Amniotic stem cell (primary cell): ENCODE data around the gene PTPRCAP.
A peak's percentile ranks its signal among the peaks of the same experiment; 100 is the strongest.

Experiments used
- DNase-seq: peaks from one replicate; lab custom pipeline; 2025; lab: John Stamatoyannopoulos, UW

PTPRCAP gene

DNA sequence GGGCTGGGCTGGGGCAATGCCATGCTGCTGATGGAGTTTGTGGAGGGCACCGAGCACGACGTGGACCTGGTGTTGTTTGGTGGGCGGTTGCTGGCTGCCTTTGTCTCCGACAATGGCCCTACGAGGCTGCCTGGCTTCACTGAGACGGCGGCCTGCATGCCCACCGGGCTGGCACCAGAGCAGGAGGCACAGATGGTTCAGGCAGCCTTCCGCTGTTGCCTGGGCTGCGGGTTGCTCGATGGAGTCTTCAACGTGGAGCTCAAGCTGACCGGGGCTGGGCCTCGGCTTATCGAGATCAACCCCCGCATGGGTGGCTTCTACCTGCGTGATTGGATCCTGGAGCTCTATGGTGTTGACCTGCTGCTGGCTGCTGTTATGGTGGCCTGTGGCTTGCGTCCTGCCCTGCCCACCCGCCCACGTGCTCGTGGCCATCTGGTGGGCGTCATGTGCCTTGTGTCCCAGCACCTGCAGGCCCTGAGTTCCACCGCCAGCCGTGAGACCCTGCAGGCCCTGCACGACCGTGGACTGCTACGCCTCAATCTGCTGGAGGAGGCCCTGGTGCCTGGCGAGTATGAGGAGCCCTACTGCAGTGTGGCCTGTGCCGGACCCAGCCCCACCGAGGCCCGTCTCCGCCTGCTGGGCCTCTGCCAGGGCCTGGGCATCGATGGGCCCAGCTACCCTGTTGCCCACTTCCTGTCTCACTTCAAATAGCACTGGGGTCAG, 13.4 kb downstream of the PTPRCAP start:
- DNase-seq = no peak

- no peak for DNase-seq
These were observed 14.0 kb downstream of the PTPRCAP start for GRCh38 chr11:67423466-67423865.

- no peak for DNase-seq
These were observed 14.6 kb downstream of the PTPRCAP start for GRCh38 chr11:67422891-67423290.

DNA sequence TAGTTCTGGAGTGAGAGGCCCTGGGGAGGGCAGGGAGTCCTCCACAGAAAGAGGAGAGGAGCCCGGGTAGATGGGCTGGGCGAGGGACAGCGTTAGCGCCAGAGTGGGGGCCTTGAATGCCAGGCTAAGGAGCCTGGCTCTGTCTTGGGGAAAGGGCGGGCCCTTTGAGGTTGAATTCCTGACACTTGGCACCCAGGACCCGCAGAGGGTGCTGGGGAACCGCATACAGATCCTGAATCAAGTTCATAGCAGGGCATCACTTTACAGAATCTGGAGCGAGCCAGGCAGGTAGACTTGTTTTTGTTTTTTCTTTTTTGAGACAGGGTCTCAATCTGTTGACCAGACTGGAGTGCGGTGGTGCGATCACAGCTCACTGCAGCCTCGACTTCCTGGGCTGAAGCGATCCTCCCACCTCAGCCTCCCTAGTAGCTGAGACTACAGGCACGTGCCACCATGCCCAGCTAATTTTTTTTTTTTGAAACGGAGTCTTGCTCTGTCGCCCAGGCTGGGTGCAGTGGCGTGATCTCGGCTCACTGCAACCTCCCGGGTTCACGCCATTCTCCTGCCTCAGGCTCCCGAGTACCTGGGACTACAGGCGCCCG, 16.0 kb downstream of the PTPRCAP start:
- no peak for DNase-seq

DNA sequence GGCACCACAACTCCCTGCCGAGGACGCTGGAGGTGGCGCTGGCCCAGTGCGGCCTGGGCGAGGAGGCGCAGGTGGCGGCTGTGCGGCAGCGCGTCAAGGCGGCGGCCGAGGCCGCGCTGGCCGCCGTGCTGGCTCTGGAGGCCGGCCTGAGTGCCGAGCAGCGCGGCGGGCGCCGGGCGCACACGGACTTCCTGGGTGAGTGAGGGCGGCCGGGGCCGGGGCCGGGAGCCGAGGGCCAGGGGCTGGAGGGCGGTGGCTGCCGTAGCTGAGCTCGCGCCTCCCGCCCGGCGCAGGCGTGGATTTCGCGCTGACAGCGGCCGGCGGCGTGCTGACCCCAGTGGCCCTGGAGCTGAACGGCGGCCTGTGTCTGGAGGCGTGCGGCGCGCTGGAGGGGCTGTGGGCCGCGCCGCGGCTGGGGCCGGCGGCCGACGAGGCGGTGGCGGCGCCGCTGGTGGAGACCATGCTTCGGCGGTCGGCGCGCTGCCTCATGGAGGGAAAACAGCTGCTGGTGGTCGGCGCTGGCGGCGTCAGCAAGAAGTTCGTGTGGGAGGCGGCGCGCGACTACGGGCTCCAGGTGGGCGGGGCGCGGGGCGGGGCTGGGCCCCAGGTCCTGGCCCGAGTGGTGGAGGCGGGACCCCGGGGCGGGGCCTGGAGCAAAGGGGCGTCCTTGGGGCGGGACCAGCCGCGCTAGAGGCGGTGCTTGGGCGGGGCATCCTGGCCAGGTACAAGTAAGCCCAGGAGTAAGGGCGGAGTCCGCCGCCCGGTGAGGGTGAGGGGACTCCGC, 16.6 kb downstream of the PTPRCAP start:
- peak; percentile 70 for DNase-seq

DNA sequence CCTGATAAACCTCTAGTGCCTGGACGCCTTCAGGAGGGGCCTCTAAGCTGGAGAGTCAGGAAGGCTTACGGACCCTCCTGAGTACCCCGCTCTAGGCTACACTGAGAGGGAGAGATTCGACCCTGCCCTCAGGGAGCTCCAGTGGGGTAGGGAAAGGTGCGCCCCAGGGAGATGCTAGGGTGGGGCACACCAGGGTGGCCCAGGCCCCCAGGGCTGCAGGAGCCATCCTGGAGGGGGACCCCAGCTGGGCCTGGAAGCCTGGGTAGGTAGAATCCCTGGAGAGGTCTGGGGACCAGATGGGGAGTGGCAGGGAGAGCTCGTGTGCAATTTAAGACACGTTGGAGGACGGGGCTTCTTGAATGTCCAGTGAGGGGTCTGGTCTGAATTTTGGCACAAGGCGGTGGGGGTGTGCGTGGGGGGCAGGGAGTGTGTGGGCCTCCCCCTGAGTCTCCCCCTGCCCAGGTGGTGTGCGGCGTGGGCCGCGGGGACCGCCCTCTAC, 17.3 kb downstream of the PTPRCAP start:
- DNase-seq = no peak

DNA sequence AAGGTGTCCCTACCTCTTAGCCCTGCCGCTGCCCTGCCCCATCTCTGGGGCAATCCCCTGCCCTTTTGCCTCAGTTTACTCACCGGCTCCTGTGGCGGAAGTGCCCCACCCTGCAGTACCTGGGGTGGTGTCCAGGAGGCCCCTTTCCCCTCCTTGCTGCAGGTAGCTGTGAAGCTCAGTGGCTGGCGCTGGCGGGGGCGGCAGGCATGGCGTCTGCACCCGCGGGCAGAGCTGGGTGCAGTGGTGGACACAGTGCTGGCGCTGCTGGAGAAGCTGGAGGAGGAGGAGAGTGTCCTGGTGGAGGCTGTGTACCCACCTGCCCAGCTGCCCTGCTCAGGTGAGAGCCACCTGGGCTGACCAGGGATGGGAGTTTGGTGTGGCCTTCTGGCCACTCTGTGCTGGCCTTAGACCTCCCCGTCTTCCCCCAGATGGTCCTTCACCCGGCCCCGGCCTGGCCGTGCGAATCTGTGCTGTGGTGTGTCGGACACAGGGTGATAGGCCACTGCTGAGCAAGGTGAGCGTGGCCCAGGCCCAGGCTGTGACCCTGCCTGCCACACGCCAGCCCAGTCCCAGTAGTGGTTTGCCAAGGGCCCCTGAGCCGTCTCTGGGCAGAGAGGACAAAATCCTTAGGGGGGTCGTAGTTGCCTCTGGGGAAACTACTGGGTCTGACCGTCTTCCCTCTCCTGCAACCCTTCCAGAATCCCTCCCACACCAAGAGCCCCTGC, 18.0 kb downstream of the PTPRCAP start:
- no peak for DNase-seq

- no peak for DNase-seq
These were observed 18.8 kb downstream of the PTPRCAP start for GRCh38 chr11:67418476-67419281.

DNA sequence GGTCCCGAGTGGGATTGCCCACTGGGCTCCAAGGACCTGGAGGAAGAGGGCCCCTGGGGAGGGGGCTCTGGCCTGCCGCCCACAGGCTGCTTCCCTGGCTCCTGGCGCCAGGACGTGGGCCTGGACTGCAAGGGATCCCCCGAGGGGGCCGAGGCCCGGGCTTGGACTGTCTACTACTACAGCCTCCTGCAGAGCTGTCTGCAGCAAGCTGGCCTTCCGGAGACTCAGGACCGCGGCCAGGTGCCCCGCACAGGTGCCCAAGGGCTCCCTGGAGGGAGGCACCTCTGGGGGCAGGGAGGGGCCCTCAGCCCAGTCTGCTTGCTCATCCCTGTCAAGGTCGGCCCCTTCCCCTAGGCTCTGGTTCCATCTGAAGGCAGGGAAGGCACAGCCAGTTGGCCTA, 20.1 kb downstream of the PTPRCAP start:
- DNase-seq = no peak

GRCh38 chr11:67416416-67417335, 20.8 kb downstream of the PTPRCAP start:
- DNase-seq = no peak

- no peak for DNase-seq
These were observed 21.8 kb downstream of the PTPRCAP start, which contains the start of gene CARNS1 for GRCh38 chr11:67415501-67416304. CARNS1 (plus strand) TSS chr11:67415678; CDS start chr11:67416200, 522 bp downstream.

- no peak for DNase-seq
These were observed 24.1 kb downstream of the PTPRCAP start for GRCh38 chr11:67413266-67413849.

- DNase-seq = no peak
These were observed 24.8 kb downstream of the PTPRCAP start for GRCh38 chr11:67412495-67413179.

- DNase-seq = no peak
These were observed 25.7 kb downstream of the PTPRCAP start for GRCh38 chr11:67411785-67412152.

- no peak for DNase-seq
These were observed 26.3 kb downstream of the PTPRCAP start for GRCh38 chr11:67410984-67411784.

DNA sequence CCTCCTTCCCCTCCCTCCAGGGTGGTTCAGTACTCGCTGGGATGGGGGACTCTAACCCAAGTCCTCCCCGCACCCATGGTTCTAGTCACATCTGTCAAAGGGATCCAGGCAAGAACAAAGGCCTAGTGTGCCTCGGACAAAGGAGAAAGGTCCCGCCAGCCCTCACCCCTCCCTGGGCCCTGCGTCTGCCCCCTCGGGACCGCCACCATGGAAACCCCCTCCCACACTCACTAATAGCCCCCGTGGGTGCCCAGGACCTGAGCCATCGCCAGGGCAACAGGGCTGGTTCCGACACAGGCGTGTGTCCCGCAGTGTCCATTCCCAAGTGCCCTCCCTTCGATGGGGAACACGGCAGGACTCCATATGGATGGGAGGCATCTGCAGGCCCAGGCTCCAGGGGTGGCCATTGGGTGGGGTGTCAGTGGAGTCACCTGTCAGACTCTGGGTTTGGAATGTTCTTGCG, 27.1 kb downstream of the PTPRCAP start:
- DNase-seq = no peak

DNA sequence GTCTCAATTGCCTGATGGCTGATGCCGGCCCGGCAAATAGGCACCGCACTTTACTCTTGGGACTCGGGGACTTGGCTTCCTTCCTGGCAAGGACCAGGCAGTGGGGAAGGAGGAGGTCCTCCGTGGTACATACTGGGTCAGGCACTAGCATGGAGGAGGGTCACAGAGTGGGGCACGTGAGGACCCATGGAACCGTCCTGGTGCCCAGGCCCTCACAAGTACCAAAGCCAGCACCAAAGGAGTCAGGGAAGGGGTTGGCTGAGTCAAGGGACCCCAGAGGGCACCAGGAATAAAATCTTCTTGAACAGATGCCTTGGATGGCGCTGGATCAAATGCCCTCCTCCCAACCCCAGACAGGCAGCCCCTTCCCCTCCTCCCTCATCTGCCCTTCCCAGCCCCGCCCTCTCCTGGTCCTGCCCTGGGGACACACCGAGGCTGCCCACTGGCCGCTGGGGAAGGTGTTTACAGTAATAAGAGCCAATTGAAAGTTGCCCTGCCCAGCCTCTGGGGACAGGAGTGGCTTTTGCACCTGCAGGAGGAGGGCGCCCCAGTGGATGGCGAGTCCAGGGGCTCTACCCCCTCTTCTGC, 27.6 kb downstream of the PTPRCAP start:
- no peak for DNase-seq
